BLaER1 treated with 17β-estradiol and CSF1 and Interleukin-3, amounts not matched to agents 10 nM and 100 nM (cell line): Measurements from ENCODE around the gene ADAMTSL3.

ENCODE experiments used
- H3K27ac ChIP-seq, 11 experiments: shearing (Covaris generic); formaldehyde crosslinking; 2 replicates each; pipeline ENCODE4 v1.8.1; 2022
- H3K27me3 ChIP-seq, 11 experiments: shearing (Covaris generic); formaldehyde crosslinking; 2 replicates each; pipeline ENCODE4 v1.8.1; 2022
- H3K36me3 ChIP-seq, 11 experiments: shearing (Covaris generic); formaldehyde crosslinking; 2 replicates each; pipeline ENCODE4 v1.8.1; 2022
- H3K4me1 ChIP-seq, 10 experiments: shearing (Covaris generic); formaldehyde crosslinking; 2 replicates each; pipeline ENCODE4 v1.8.1; 2022
- H3K4me2 ChIP-seq, 11 experiments: shearing (Covaris generic); formaldehyde crosslinking; 2 replicates each; pipeline ENCODE4 v1.8.1; 2022
- H3K4me3 ChIP-seq, 10 experiments: shearing (Covaris generic); formaldehyde crosslinking; 2 replicates each; pipeline ENCODE4 v1.8.1; 2022
- H3K9ac ChIP-seq, 11 experiments: shearing (Covaris generic); formaldehyde crosslinking; 2 replicates each; pipeline ENCODE4 v1.8.1; 2022
- H3K9me3 ChIP-seq, 11 experiments: shearing (Covaris generic); formaldehyde crosslinking; replicated peaks in 1 of 11; 2 replicates each; pipeline ENCODE4 v1.8.1; 2022
- H4K20me1 ChIP-seq, 11 experiments: shearing (Covaris generic); formaldehyde crosslinking; 2 replicates each; pipeline ENCODE4 v1.8.1; 2022
- Cebpa-rat ChIP-seq, 11 experiments: shearing (Covaris generic); IDR thresholded peaks; 2 replicates each; pipeline ENCODE4 v1.8.1; 2022

Gene ADAMTSL3

GRCh38 chr15:83670672-83671229, 16.8 kb downstream of the ADAMTSL3 start:
- TF ChIP-seq Cebpa-rat (IDR thresholded peaks at IDR 0.05), result no peak
- Histone ChIP-seq H3K9ac (no peak overlapping the region), H3K27ac (no peak overlapping the region), H3K27me3 (no peaks in the 10 kb centered on the region), H3K4me1 (no peaks in the 10 kb centered on the region), H3K9me3 (peaks cover 0 to 9% (median 5%) of the 10 kb centered on the region in 11 experiments; a peak in 10 of 22 replicates), H3K4me2 (no peak overlapping the region), H4K20me1 (no peaks in the 10 kb centered on the region), H3K4me3 (no peak overlapping the region), H3K36me3 (no peaks in the 10 kb centered on the region)

- no peak overlapping the region for H3K4me3 ChIP-seq
- no peak overlapping the region for H3K4me2 ChIP-seq
- peaks cover 0 to 9% (median 5%) of the 10 kb centered on the region in 11 experiments; a peak in 10 of 22 replicates for H3K9me3 ChIP-seq
- no peaks in the 10 kb centered on the region for H4K20me1 ChIP-seq
- H3K27ac ChIP-seq, result no peak overlapping the region
- no peak overlapping the region for H3K9ac ChIP-seq
- no peak for TF ChIP-seq Cebpa-rat (IDR thresholded peaks at IDR 0.05)
- H3K27me3 ChIP-seq, result no peaks in the 10 kb centered on the region
- H3K4me1 ChIP-seq, result no peaks in the 10 kb centered on the region
- no peaks in the 10 kb centered on the region for H3K36me3 ChIP-seq
Measured at GRCh38 chr15:83671603-83672002, 17.7 kb downstream of the ADAMTSL3 start.

GRCh38 chr15:83673385-83673784, 19.5 kb downstream of the ADAMTSL3 start:
- peaks cover 0 to 9% (median 5%) of the 10 kb centered on the region in 11 experiments; a peak in 10 of 22 replicates for H3K9me3 ChIP-seq
- no peak overlapping the region for H3K4me2 ChIP-seq
- H4K20me1 ChIP-seq, result no peaks in the 10 kb centered on the region
- no peaks in the 10 kb centered on the region for H3K4me1 ChIP-seq
- no peak for TF ChIP-seq Cebpa-rat (IDR thresholded peaks at IDR 0.05)
- H3K36me3 ChIP-seq, result no peaks in the 10 kb centered on the region
- no peak overlapping the region for H3K4me3 ChIP-seq
- no peaks in the 10 kb centered on the region for H3K27me3 ChIP-seq
- no peak overlapping the region for H3K27ac ChIP-seq
- H3K9ac ChIP-seq, result no peak overlapping the region

GRCh38 chr15:83682476-83683088, 28.7 kb downstream of the ADAMTSL3 start:
- Histone ChIP-seq H3K36me3 (no peaks in the 10 kb centered on the region), H3K4me3 (no peak overlapping the region), H3K9me3 (peaks cover 0 to 18% (median 9%) of the 10 kb centered on the region in 11 experiments; a peak in 13 of 22 replicates), H3K4me1 (no peaks in the 10 kb centered on the region), H3K27me3 (no peaks in the 10 kb centered on the region), H3K27ac (no peak overlapping the region), H4K20me1 (no peaks in the 10 kb centered on the region), H3K9ac (no peak overlapping the region), H3K4me2 (no peak overlapping the region)
- TF ChIP-seq Cebpa-rat (IDR thresholded peaks at IDR 0.05), result no peak

GRCh38 chr15:83685916-83686332, 32.0 kb downstream of the ADAMTSL3 start:
- no peak for TF ChIP-seq Cebpa-rat (IDR thresholded peaks at IDR 0.05)
- H3K36me3 ChIP-seq, result no peaks in the 10 kb centered on the region
- no peaks in the 10 kb centered on the region for H3K27me3 ChIP-seq
- no peaks in the 10 kb centered on the region for H3K4me1 ChIP-seq
- H3K9me3 ChIP-seq, result 0 out of 22 replicates have a peak, but pooled peaks cover 0 to 6% (median 0%) of the 10 kb centered on the region in 11 experiments
- H3K9ac ChIP-seq, result no peak overlapping the region
- H4K20me1 ChIP-seq, result no peaks in the 10 kb centered on the region
- no peak overlapping the region for H3K4me3 ChIP-seq
- no peak overlapping the region for H3K27ac ChIP-seq
- no peak overlapping the region for H3K4me2 ChIP-seq

- Histone ChIP-seq H3K9ac (no peak overlapping the region), H3K36me3 (no peaks in the 10 kb centered on the region), H3K4me1 (no peaks in the 10 kb centered on the region), H4K20me1 (no peaks in the 10 kb centered on the region), H3K4me3 (no peak overlapping the region), H3K4me2 (no peak overlapping the region), H3K9me3 (no peaks in the 10 kb centered on the region), H3K27ac (no peak overlapping the region), H3K27me3 (no peaks in the 10 kb centered on the region)
- TF ChIP-seq Cebpa-rat (IDR thresholded peaks at IDR 0.05), result no peak
Measured at GRCh38 chr15:83688201-83688600, 34.3 kb downstream of the ADAMTSL3 start.

- no peaks in the 10 kb centered on the region for H4K20me1 ChIP-seq
- no peaks in the 10 kb centered on the region for H3K27me3 ChIP-seq
- no peak for TF ChIP-seq Cebpa-rat (IDR thresholded peaks at IDR 0.05)
- no peak overlapping the region for H3K4me2 ChIP-seq
- H3K4me1 ChIP-seq, result no peaks in the 10 kb centered on the region
- no peak overlapping the region for H3K9ac ChIP-seq
- H3K27ac ChIP-seq, result no peak overlapping the region
- no peaks in the 10 kb centered on the region for H3K9me3 ChIP-seq
- H3K4me3 ChIP-seq, result no peak overlapping the region
- no peaks in the 10 kb centered on the region for H3K36me3 ChIP-seq
Measured at GRCh38 chr15:83690676-83691075, 36.8 kb downstream of the ADAMTSL3 start.

- no peaks in the 10 kb centered on the region for H4K20me1 ChIP-seq
- H3K4me2 ChIP-seq, result no peak overlapping the region
- H3K4me3 ChIP-seq, result no peak overlapping the region
- H3K9me3 ChIP-seq, result no peaks in the 10 kb centered on the region
- no peaks in the 10 kb centered on the region for H3K27me3 ChIP-seq
- no peak overlapping the region for H3K27ac ChIP-seq
- no peaks in the 10 kb centered on the region for H3K36me3 ChIP-seq
- no peak for TF ChIP-seq Cebpa-rat (IDR thresholded peaks at IDR 0.05)
- H3K9ac ChIP-seq, result no peak overlapping the region
- H3K4me1 ChIP-seq, result no peaks in the 10 kb centered on the region
Measured at GRCh38 chr15:83692746-83693581, 39.0 kb downstream of the ADAMTSL3 start.

- H3K9me3 ChIP-seq, result no peaks in the 10 kb centered on the region
- no peak overlapping the region for H3K9ac ChIP-seq
- H3K27me3 ChIP-seq, result no peaks in the 10 kb centered on the region
- H4K20me1 ChIP-seq, result no peaks in the 10 kb centered on the region
- no peak overlapping the region for H3K27ac ChIP-seq
- no peak overlapping the region for H3K4me2 ChIP-seq
- no peak for TF ChIP-seq Cebpa-rat (IDR thresholded peaks at IDR 0.05)
- no peak overlapping the region for H3K4me3 ChIP-seq
- no peaks in the 10 kb centered on the region for H3K36me3 ChIP-seq
- H3K4me1 ChIP-seq, result no peaks in the 10 kb centered on the region
Measured at GRCh38 chr15:83694015-83694414, 40.1 kb downstream of the ADAMTSL3 start.
